GM21515 (cell line): ENCODE results near the gene PCIF1.

Source experiments
- ATAC-seq: cut with Tn5 transposase; IDR thresholded peaks from one replicate; pipeline ENCODE4 v1.9.1; 2021; ENCODE audit not compliant: unreplicated experiment

The PCIF1 gene

GRCh38 chr20:45904583-45905504 lies 29.6 kb upstream of the PCIF1 start:
- no peak for ATAC-seq

GRCh38 chr20:45905505-45906079 lies 28.9 kb upstream of the PCIF1 start:
- no peak for ATAC-seq

GRCh38 chr20:45907219-45907948 lies 27.1 kb upstream of the PCIF1 start:
- no peak for ATAC-seq

GRCh38 chr20:45908084-45908483 lies 26.4 kb upstream of the PCIF1 start:
- ATAC-seq: no peak

- ATAC-seq: no peak
Measured at GRCh38 chr20:45909336-45909808, 25.1 kb upstream of the PCIF1 start.

- ATAC-seq: no peak
Measured at GRCh38 chr20:45909817-45910669, 24.4 kb upstream of the PCIF1 start.

- peak; percentile 78 for ATAC-seq
Measured at GRCh38 chr20:45910670-45911485, 23.6 kb upstream of the PCIF1 start.

GRCh38 chr20:45911486-45912343 lies 22.8 kb upstream of the PCIF1 start, which contains the start of gene PLTP:
Gene PLTP (minus strand): TSS chr20:45912155. CDS start chr20:45911452, 703 bp downstream.
- ATAC-seq: no peak

- no peak for ATAC-seq
Measured at GRCh38 chr20:45912344-45912682, 22.2 kb upstream of the PCIF1 start.

GRCh38 chr20:45913116-45913515 lies 21.4 kb upstream of the PCIF1 start:
- ATAC-seq: no peak

GRCh38 chr20:45917790-45918141 lies 16.7 kb upstream of the PCIF1 start:
- ATAC-seq: no peak

GRCh38 chr20:45918182-45918737 lies 16.2 kb upstream of the PCIF1 start:
- no peak for ATAC-seq

- no peak for ATAC-seq
Measured at GRCh38 chr20:45918779-45919537, 15.5 kb upstream of the PCIF1 start.

- ATAC-seq: no peak
Measured at GRCh38 chr20:45919542-45920399, 14.7 kb upstream of the PCIF1 start.

- ATAC-seq: no peak
Measured at GRCh38 chr20:45920462-45921336, 13.8 kb upstream of the PCIF1 start.
